Hippocampal formation (tissue), 2 donors: Measurements from ENCODE around the gene ZBTB45.
"Not testable (repeated sequence)": the region's sequence is repeated elsewhere in the genome, so short reads cannot be mapped to it uniquely, and the experiment has no call there.

Experiments used
- DNase-seq, 2 donors: peaks; one replicate each; lab custom pipeline; 2025; lab: John Stamatoyannopoulos, UW

ZBTB45 gene

GRCh38 chr19:58510084-58510862 is 9.3 kb downstream of the ZBTB45 start:
- no peak for DNase-seq

- DNase-seq, result no peak
Measured at GRCh38 chr19:58509731-58510083, 9.9 kb downstream of the ZBTB45 start.

- not testable (repeated sequence) for DNase-seq
Measured at GRCh38 chr19:58507602-58508223, 11.9 kb downstream of the ZBTB45 start.

- DNase-seq, result no peak
Measured at GRCh38 chr19:58500242-58500641, 19.4 kb downstream of the ZBTB45 start.

- peak; percentile 98 to 99 for DNase-seq
Measured at GRCh38 chr19:58499021-58499927, 20.3 kb downstream of the ZBTB45 start.

GRCh38 chr19:58498316-58499020 is 21.1 kb downstream of the ZBTB45 start:
- no peak for DNase-seq

- no peak for DNase-seq
Measured at GRCh38 chr19:58497634-58498170, 21.9 kb downstream of the ZBTB45 start.

GRCh38 chr19:58492265-58492664 is 27.3 kb downstream of the ZBTB45 start:
- DNase-seq, result peak in 1 of 2 donors; percentile 5

GRCh38 chr19:58491393-58491792 is 28.2 kb downstream of the ZBTB45 start:
- no peak for DNase-seq

- not testable (repeated sequence) for DNase-seq
Measured at GRCh38 chr19:58484349-58484748, 35.3 kb downstream of the ZBTB45 start.

GRCh38 chr19:58483776-58484175 is 35.8 kb downstream of the ZBTB45 start:
- DNase-seq, result no peak

GRCh38 chr19:58482372-58482771 is 37.2 kb downstream of the ZBTB45 start:
- DNase-seq, result no peak

- no peak for DNase-seq
Measured at GRCh38 chr19:58480831-58481230, 38.8 kb downstream of the ZBTB45 start.

GRCh38 chr19:58480481-58480830 is 39.2 kb downstream of the ZBTB45 start:
- DNase-seq, result no peak

GRCh38 chr19:58479736-58480480 is 39.7 kb downstream of the ZBTB45 start:
- DNase-seq, result no peak

- DNase-seq, result no peak
Measured at GRCh38 chr19:58479303-58479702, 40.3 kb downstream of the ZBTB45 start.

GRCh38 chr19:58477871-58478270 is 41.7 kb downstream of the ZBTB45 start:
- DNase-seq, result no peak

- no peak for DNase-seq
Measured at GRCh38 chr19:58477130-58477529, 42.5 kb downstream of the ZBTB45 start.

GRCh38 chr19:58476498-58477015 is 43.1 kb downstream of the ZBTB45 start:
- DNase-seq, result no peak

GRCh38 chr19:58475714-58476497 is 43.7 kb downstream of the ZBTB45 start, which contains the start of gene ZNF446:
Gene ZNF446 (plus strand): TSS chr19:58476352. CDS start chr19:58477219, 867 bp downstream.
- peak; percentile 96 to 97 for DNase-seq
